SKM-1 (cell line): Measurements from ENCODE around the gene COMMD4.
"Not testable (repeated sequence)": the region's sequence is repeated elsewhere in the genome, so short reads cannot be mapped to it uniquely, and the experiment has no call there.

Experiments used
- DNase-seq: peaks from one replicate; lab custom pipeline; 2025; ENCODE audit not compliant: unreplicated experiment; lab: John Stamatoyannopoulos, UW

The COMMD4 gene

GRCh38 chr15:75332093-75332492 is 3.8 kb upstream of the COMMD4 start:
- not testable (repeated sequence) for DNase-seq

- DNase-seq, result not testable (repeated sequence)
Observed at GRCh38 chr15:75333654-75334419, 2.0 kb upstream of the COMMD4 start.

GRCh38 chr15:75335313-75335704 is 554 bp upstream of the COMMD4 start:
- no peak for DNase-seq

GRCh38 chr15:75338661-75339240 is 2.9 kb downstream of the COMMD4 start:
- no peak for DNase-seq

- DNase-seq, result no peak
Observed at GRCh38 chr15:75339531-75340240, 3.8 kb downstream of the COMMD4 start.

GRCh38 chr15:75342221-75342620 is 6.4 kb downstream of the COMMD4 start:
- DNase-seq, result no peak

GRCh38 chr15:75343953-75344352 is 8.1 kb downstream of the COMMD4 start:
- not testable (repeated sequence) for DNase-seq

GRCh38 chr15:75346796-75347221 is 10.9 kb downstream of the COMMD4 start, which contains the start of gene NEIL1:
Gene NEIL1 (plus strand): TSS chr15:75347039. CDS start chr15:75348906, 1,867 bp downstream.
- DNase-seq, result no peak

GRCh38 chr15:75347222-75348033 is 11.6 kb downstream of the COMMD4 start:
- DNase-seq, result no peak

GRCh38 chr15:75348034-75348561 is 12.2 kb downstream of the COMMD4 start:
- DNase-seq, result no peak

- no peak for DNase-seq
Observed at GRCh38 chr15:75348562-75349350, 12.9 kb downstream of the COMMD4 start.

- not testable (repeated sequence) for DNase-seq
Observed at GRCh38 chr15:75349351-75349669, 13.4 kb downstream of the COMMD4 start.

GRCh38 chr15:75349851-75350588 is 14.2 kb downstream of the COMMD4 start:
- peak; percentile 57 for DNase-seq

- no peak for DNase-seq
Observed at GRCh38 chr15:75350601-75351361, 14.9 kb downstream of the COMMD4 start.

GRCh38 chr15:75352186-75353080 is 16.6 kb downstream of the COMMD4 start:
- DNase-seq, result no peak

GRCh38 chr15:75353604-75354003 is 17.7 kb downstream of the COMMD4 start:
- DNase-seq, result no peak

- DNase-seq, result no peak
Observed at GRCh38 chr15:75354454-75354853, 18.6 kb downstream of the COMMD4 start.

- no peak for DNase-seq
Observed at GRCh38 chr15:75355369-75355768, 19.5 kb downstream of the COMMD4 start.
